Measurements from ENCODE around the gene UPF1.

GRCh38 chr19:18799389-18799970 is 32.3 kb upstream of the UPF1 start:
- TF ChIP-seq POLR2AphosphoS5 (IDR thresholded peaks at IDR 0.05) (no peak), POLR2A (IDR thresholded peaks at IDR 0.05) (no peak), CTCF (IDR thresholded peaks at IDR 0.05) (no peak), EP300 (IDR thresholded peaks at IDR 0.05; ENCODE audit: low read depth) (no peak)

All from transverse colon (tissue), 4 donors.